ENCODE results near the gene ITPR1. TPM values are rescaled to one million over a fixed set of nuclear protein-coding genes. Genes with fewer than 3 reads are reported as not detected.

The ITPR1 gene
- total RNA-seq, 1 donor from 2014 or later, result 53.1 TPM

- peaks cover 6% of the 10 kb centered on the region for H3K27me3 Mint-ChIP-seq (ENCODE audit: unreplicated experiment)
- no peaks in the 10 kb centered on the region for H3K9me3 Mint-ChIP-seq (ENCODE audit: unreplicated experiment)
- H3K4me3 Mint-ChIP-seq (ENCODE audit: unreplicated experiment), result peak overlapping the region; percentile 80
- TF ChIP-seq, protein P1, sequence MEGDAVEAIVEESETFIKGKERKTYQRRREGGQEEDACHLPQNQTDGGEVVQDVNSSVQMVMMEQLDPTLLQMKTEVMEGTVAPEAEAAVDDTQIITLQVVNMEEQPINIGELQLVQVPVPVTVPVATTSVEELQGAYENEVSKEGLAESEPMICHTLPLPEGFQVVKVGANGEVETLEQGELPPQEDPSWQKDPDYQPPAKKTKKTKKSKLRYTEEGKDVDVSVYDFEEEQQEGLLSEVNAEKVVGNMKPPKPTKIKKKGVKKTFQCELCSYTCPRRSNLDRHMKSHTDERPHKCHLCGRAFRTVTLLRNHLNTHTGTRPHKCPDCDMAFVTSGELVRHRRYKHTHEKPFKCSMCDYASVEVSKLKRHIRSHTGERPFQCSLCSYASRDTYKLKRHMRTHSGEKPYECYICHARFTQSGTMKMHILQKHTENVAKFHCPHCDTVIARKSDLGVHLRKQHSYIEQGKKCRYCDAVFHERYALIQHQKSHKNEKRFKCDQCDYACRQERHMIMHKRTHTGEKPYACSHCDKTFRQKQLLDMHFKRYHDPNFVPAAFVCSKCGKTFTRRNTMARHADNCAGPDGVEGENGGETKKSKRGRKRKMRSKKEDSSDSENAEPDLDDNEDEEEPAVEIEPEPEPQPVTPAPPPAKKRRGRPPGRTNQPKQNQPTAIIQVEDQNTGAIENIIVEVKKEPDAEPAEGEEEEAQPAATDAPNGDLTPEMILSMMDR (IDR thresholded peaks at IDR 0.05; ENCODE audit: unreplicated experiment), result no peak
- no peaks in the 10 kb centered on the region for H3K4me1 Mint-ChIP-seq (ENCODE audit: unreplicated experiment)
- DNase-seq (ENCODE audit: low spot score), result no peak
- H3K27ac Mint-ChIP-seq (ENCODE audit: unreplicated experiment), result no peak overlapping the region
- H3K36me3 Mint-ChIP-seq (ENCODE audit: low read depth, unreplicated experiment), result peaks cover 64% of the 10 kb centered on the region
Observed at GRCh38 chr3:4791358-4791757, 298.2 kb downstream of the ITPR1 start.

DNA sequence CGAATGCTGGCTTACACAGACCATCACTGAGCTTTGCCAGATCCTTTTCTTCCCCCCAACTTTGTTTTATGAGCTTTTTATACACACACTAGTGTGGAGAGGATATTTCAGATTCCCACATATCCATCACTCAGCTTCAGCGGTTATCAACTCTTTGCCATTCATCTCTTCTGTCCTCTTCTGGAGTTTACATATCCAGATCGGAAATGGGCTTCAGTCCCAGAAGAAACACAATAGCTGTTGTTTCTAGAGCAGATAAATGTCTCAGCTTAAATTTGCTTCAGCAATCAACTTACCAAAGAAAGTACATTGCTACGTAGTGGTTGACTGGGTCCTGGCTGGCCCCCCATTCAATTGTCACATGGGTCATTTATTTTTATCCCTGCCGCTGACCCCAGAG, 300.2 kb downstream of the ITPR1 start:
- peaks cover 79% of the 10 kb centered on the region for H3K36me3 Mint-ChIP-seq (ENCODE audit: low read depth, unreplicated experiment)
- H3K4me3 Mint-ChIP-seq (ENCODE audit: unreplicated experiment), result no peak overlapping the region
- no peak for DNase-seq (ENCODE audit: low spot score)
- TF ChIP-seq, protein P1 (IDR thresholded peaks at IDR 0.05; ENCODE audit: unreplicated experiment), result no peak
- H3K27ac Mint-ChIP-seq (ENCODE audit: unreplicated experiment), result no peak overlapping the region
- H3K4me1 Mint-ChIP-seq (ENCODE audit: unreplicated experiment), result no peaks in the 10 kb centered on the region
- peaks cover 6% of the 10 kb centered on the region for H3K27me3 Mint-ChIP-seq (ENCODE audit: unreplicated experiment)
- H3K9me3 Mint-ChIP-seq (ENCODE audit: unreplicated experiment), result no peaks in the 10 kb centered on the region

GRCh38 chr3:4794331-4794730, 301.2 kb downstream of the ITPR1 start:
- Mint-ChIP-seq H3K9me3 (ENCODE audit: unreplicated experiment) (no peaks in the 10 kb centered on the region), H3K4me3 (ENCODE audit: unreplicated experiment) (no peak overlapping the region), H3K4me1 (ENCODE audit: unreplicated experiment) (no peaks in the 10 kb centered on the region), H3K27ac (ENCODE audit: unreplicated experiment) (no peak overlapping the region), H3K27me3 (ENCODE audit: unreplicated experiment) (peaks cover 6% of the 10 kb centered on the region), H3K36me3 (ENCODE audit: low read depth, unreplicated experiment) (peaks cover 71% of the 10 kb centered on the region)
- DNase-seq (ENCODE audit: low spot score), result no peak
- TF ChIP-seq, protein P1 (IDR thresholded peaks at IDR 0.05; ENCODE audit: unreplicated experiment), result no peak

DNA sequence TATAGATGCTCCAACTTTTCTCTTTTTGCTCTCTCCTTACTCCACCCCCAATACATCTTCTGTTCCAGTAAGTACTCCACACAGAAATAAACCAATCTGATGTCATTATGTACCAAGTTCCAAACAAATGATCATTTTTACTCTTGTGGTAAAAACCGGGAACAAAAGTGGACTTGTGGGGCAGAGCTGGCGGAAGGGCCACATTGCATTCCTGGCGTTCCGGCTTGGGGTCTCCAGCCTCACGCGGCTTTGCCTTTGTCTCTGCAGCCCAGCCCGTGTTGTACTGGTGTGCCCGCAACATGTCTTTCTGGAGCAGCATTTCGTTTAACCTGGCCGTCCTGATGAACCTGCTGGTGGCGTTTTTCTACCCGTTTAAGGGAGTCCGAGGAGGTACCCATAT, 301.6 kb downstream of the ITPR1 start:
- Mint-ChIP-seq H3K4me1 (ENCODE audit: unreplicated experiment) (no peaks in the 10 kb centered on the region), H3K4me3 (ENCODE audit: unreplicated experiment) (no peak overlapping the region), H3K27me3 (ENCODE audit: unreplicated experiment) (peaks cover 6% of the 10 kb centered on the region), H3K27ac (ENCODE audit: unreplicated experiment) (no peak overlapping the region), H3K9me3 (ENCODE audit: unreplicated experiment) (no peaks in the 10 kb centered on the region), H3K36me3 (ENCODE audit: low read depth, unreplicated experiment) (peaks cover 70% of the 10 kb centered on the region)
- DNase-seq (ENCODE audit: low spot score), result no peak
- TF ChIP-seq, protein P1 (IDR thresholded peaks at IDR 0.05; ENCODE audit: unreplicated experiment), result no peak

DNA sequence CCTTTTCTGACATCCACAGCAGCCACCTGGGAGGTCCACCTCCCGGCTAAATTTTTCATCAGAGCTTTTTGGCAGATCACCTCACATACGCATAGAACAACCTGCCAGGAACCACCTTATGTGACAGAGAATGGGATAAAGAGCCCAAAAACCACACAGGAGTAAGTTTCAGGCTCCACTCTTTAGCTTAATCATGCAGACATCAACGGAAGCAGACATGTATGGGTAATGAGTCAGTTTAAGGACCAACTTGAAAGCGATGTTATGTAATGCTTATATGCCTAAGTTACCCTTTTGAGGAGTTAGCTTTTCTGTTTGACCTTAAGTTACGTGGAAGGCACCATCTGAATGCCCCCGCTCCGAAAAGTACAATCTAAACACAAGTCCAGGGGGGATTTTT, 302.8 kb downstream of the ITPR1 start:
- H3K9me3 Mint-ChIP-seq (ENCODE audit: unreplicated experiment), result no peaks in the 10 kb centered on the region
- H3K36me3 Mint-ChIP-seq (ENCODE audit: low read depth, unreplicated experiment), result peaks cover 63% of the 10 kb centered on the region
- H3K4me3 Mint-ChIP-seq (ENCODE audit: unreplicated experiment), result no peak overlapping the region
- H3K27ac Mint-ChIP-seq (ENCODE audit: unreplicated experiment), result no peak overlapping the region
- no peaks in the 10 kb centered on the region for H3K4me1 Mint-ChIP-seq (ENCODE audit: unreplicated experiment)
- H3K27me3 Mint-ChIP-seq (ENCODE audit: unreplicated experiment), result peaks cover 8% of the 10 kb centered on the region
- TF ChIP-seq, protein P1 (IDR thresholded peaks at IDR 0.05; ENCODE audit: unreplicated experiment), result no peak
- no peak for DNase-seq (ENCODE audit: low spot score)
